Activated naive CD8-positive, alpha-beta T cell treated with anti-CD3 and anti-CD28 coated beads, Interleukin-2, amount 50 U/mL, for 16 hours (primary cell): ENCODE results near the gene GNAT2.

Experiments used
- DNase-seq: peaks from one replicate; pipeline ENCODE4 v3.0.0-alpha.2; 2020; ENCODE audit warnings: low read depth, low spot score

The GNAT2 gene

DNA sequence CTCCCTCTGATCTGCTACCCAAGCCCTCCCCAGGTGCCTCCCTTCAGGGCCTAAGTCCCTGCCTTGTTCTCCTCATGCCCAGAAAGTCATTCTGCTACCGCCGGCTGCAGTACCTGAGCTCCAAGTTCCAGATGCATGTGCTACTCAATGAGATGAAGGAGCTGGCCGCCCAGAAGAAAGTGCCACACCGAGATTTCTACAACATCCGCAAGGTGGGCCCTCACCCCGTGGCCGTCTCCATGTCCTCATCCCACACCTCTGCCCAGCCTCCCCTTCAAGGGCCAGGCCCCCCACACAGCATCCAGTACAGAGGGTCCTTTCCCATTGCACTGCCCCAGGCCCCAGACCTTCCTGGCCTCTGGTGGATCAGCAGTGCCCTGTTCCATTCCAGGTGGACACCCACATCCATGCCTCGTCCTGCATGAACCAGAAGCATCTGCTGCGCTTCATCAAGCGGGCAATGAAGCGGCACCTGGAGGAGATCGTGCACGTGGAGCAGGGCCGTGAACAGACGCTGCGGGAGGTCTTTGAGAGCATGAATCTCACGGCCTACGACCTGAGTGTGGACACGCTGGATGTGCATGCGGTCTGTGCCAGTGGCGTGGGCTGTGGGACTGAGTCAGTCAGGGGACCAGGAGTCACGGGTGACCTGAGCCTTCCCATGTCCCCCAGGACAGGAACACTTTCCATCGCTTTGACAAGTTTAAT, 8.4 kb upstream of the GNAT2 start:
- DNase-seq, result no peak

DNA sequence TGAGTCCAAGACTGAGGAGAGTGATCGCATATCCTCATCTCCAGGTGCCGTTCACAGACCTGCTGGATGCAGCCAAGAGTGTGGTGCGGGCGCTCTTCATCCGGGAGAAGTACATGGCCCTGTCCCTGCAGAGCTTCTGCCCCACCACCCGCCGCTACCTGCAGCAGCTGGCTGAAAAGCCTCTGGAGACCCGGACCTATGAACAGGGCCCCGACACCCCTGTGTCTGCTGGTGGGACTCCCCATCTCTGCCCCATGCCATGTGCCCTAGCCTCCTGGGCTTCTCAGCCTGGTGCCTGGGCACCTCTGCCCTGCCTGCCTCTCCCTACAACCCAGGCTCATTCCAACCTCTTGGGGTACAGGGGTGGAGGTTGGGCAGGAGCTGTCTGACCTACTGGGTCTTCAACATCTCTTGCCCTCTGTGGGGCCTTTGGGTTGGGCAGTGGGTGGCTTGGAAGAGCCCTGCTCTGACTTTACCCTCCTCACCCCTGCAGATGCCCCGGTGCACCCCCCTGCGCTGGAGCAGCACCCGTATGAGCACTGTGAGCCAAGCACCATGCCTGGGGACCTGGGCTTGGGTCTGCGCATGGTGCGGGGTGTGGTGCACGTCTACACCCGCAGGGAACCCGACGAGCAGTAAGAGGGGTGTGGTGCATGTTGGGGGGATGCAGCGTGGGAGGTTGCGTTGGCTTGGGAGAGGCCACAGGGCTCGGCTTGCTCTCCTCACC, 7.4 kb upstream of the GNAT2 start:
- no peak for DNase-seq

DNA sequence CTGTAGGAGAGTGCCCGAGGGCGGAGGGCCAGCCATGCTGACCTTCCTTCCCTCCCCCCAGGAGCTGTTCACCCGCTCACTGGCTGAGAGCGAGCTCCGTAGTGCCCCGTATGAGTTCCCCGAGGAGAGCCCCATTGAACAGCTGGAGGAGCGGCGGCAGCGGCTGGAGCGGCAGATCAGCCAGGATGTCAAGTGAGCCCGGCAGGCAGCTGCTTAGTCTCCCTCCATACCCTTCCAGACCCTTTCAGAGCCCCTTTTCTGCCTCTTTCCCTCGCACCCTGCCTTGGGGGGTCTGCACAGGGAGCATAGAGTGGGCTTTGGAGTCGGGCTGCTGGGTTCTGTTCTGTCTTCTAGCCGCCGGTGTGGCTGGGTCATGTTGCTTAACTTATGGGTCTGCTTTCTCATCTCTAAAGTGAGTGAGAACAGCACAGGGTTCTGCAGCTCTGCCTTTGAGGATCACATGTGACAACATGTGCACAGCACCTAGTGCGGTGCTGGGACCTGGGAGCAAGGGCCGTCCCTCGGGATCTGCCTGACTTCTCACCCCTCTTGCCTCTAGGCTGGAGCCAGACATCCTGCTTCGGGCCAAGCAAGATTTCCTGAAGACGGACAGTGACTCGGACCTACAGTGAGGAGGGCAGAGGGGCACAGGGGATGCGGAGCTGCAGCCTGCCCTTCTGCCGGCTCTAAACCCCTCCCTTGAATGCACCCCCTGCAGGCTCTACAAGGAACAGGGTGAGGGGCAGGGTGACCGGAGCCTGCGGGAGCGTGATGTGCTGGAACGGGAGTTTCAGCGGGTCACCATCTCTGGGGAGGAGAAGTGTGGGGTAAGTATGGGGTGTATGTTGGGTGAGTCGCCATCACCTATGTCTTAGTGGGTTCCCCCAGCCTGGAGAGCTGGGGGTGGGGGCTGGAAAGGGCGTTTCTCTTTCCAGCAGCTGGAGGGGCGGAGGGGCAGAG, 6.5 kb upstream of the GNAT2 start:
- DNase-seq, result no peak

DNA sequence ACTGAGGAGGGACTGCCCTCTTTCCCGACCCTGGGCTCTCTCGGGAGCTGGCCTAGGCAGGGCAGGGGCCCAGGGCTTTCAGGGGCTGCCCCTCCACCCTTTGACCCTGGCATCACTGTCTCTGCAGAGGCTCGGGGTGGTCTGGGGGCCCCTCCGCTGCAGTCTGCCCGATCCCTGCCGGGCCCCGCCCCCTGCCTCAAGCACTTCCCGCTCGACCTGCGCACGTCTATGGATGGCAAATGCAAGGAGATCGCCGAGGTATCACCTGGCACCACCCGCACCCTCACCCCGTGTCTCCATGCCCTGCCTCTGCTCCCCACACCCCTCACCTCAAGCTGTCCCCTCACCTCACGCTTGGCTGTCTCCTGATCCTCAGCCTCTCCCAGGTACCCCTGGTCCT, 5.8 kb upstream of the GNAT2 start:
- no peak for DNase-seq

DNA sequence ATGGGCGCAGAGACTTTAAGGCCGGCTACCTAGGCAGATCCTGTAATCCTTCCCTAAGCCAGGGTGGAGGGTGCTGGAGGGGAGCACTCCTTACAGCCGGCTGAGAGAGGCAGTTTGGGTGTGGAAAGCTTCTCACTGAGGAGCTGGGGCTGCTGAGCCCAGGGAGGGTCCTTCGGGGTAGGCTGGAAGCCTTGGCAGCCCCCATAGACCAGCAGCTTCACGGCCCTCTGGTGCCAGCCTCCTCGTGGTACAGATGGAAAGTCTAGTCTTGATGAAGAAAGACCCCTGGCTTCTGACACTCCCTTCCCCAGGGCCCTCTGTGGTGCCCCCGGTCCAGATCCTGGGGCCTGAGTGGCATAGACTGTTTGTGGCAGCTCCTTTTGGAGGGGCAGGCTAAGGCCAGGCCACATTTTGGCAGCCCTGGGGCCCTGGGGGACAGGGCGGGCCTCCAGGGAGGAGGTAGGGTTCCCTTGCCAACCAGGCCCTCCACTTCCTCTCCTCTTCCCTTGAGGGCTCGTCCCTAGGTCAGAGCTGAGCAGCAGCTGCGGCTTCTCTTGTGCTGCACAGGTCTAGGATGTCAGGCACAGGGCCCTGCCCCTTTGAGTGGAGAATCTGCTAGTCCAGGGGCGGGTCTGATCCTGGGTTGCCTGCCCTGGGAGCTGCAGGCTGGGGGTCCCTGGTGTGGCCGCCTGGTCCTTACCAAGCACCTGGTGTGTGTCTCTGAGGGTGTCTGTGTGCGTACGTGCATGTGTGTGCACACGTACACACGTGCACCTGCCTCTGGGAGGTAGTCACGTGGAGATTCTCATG, 5.0 kb upstream of the GNAT2 start:
- no peak for DNase-seq

DNA sequence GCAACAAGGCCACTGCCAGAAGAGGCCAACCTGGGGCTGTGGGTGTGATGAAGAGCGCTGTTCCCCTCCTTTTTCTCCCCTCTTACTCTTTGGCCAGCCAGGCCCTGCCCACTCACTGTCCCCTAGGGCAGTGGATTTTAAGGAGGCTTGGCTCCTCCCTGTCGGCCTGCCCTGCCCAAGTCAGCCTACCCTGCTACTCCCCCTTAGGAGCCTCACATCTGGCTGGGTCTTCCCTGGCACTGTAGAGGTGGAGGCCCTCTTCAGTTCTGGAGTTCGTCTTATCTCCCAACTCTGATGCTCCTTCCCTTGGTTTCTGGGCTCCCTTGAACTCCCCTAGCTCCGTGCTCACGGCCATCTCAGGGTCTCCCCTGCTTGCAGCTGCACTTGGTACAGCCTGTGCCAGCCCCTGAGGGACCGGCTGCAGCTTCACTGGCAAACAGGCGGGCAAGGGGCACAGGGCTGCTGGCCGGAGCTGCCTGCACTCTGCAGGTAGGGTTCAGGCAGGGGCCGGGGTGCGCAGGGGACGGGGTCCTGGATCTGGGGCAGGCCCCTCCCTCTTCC, 4.3 kb upstream of the GNAT2 start:
- DNase-seq, result no peak

DNA sequence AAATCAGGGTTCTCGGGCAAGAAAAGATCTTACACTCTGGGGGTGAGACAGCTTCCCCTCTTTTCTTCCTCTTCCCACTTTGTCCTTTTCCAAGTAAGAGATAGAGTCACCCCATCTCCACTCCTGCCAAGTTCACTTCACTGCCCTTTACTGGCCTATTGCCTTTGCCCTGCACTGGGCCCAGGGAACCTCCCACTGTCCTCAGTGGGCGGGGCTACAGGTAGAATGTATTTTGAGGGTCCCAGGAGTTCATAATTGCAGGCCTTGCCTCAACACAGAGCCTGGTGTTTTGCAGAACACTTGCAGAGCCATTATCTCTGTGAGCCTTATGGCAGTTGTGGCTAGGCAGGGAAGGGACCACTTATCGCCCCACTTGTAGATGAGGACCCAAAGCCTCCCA, 3.5 kb upstream of the GNAT2 start:
- no peak for DNase-seq

DNA sequence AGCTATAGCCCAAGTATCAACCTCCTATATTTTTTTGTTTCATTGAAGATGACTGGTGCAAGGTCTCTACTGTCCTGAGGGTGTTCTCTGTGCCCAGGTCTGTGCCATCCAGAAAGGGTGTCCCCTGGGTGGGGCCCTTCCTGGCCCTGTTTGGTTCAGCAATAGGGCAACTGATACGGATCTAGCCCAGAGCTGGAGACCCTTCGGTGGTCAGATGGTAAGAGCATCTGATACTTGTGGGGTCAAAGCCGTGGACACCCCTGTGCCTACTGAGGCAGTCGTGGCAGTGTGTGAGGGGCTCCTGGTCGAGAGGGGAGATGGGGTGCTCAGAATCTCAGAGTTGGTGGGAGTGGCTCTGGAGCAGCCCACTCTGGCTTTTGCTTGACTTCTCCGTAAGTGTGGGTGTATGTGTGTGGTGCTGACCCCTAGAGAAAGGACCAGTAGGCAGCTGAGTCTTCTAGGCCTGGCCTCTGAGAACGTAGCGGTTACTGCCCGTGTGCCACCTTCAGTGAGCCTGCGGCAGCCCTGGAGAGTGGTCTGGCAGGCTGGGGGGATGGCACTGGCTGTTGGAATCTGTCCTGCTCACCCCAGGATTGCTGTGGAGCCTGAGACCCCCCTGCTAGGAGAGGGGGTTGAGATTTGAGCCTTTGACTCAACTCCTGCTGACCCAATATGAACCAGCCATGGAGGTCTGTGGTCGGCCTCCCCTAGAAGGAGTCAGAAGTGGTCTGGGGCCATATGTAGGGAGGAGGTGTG, 2.9 kb upstream of the GNAT2 start:
- DNase-seq, result no peak

DNA sequence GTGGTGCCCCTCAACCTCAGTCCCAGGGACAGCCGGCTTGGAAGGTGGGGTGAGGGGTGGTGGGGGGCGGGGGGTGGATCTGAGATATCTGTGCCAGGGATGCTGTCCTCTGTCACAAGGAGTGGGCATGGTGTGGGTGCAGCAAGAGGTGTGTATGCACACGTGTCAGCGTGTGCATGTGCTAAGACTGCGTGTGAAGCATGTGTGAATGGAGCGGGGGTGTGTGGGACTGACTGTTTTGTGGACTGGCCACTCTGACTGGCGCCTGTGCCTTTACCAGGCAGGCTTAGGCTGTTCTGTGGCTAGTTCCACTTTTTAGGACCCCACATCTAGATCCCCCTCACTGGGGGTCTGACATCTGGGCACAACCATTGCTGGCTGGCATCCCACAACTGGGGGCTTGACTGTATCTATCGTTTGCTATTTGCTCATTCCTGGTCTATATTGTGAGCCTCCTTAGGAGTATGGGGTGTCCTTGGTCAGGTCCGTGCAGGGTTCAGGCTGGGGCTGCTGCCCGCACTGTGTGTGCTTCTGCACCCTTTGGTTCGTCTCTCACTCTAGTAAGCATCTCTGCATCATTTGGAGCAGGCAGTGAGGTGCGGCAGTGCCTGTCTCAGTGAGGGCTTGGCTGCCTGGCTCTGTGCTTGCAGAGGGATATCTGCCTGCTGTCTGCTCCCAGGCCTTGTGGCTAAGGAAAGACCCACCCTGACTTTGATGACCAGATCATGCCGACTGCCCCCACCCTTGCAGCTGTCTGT, 2.1 kb upstream of the GNAT2 start:
- DNase-seq, result no peak

DNA sequence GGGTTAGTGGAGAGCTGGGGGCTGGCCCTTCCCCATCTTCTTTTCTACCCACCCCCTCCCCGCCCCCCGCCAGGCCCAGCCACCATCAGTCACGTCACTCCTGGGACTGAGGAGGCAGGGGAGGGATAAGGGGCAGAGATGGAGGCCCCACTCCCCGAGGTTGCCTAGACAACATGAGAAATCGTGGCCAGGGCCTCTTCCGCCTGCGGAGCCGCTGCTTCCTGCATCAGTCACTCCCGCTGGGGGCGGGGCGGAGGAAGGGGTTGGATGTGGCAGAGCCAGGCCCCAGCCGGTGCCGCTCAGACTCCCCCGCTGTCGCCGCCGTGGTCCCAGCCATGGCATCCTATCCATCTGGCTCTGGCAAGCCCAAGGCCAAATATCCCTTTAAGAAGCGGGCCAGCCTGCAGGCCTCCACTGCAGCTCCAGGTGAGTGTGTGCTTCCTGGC, 1.4 kb upstream of the GNAT2 start:
- peak; percentile 94 for DNase-seq

DNA sequence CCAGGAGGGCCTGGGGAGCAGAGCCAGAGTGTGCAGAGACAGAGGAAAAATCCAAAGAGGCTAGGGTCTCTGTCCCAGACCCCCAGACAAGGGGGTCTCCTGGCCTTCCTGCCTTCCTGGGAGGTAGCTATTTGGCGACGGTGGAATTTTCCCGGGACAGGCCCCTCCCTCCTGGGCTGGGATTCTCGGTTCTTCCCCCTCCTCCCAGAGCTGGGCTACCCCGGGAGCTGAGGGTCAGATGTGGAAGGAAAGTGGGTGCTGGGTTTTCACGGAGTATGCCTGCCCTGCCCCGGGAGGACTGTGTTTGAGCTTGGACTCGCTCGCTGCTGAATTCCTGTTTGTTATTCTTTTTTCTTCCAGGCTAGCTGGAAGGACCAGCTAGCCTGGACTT, 980 bp upstream of the GNAT2 start:
- no peak for DNase-seq

DNA sequence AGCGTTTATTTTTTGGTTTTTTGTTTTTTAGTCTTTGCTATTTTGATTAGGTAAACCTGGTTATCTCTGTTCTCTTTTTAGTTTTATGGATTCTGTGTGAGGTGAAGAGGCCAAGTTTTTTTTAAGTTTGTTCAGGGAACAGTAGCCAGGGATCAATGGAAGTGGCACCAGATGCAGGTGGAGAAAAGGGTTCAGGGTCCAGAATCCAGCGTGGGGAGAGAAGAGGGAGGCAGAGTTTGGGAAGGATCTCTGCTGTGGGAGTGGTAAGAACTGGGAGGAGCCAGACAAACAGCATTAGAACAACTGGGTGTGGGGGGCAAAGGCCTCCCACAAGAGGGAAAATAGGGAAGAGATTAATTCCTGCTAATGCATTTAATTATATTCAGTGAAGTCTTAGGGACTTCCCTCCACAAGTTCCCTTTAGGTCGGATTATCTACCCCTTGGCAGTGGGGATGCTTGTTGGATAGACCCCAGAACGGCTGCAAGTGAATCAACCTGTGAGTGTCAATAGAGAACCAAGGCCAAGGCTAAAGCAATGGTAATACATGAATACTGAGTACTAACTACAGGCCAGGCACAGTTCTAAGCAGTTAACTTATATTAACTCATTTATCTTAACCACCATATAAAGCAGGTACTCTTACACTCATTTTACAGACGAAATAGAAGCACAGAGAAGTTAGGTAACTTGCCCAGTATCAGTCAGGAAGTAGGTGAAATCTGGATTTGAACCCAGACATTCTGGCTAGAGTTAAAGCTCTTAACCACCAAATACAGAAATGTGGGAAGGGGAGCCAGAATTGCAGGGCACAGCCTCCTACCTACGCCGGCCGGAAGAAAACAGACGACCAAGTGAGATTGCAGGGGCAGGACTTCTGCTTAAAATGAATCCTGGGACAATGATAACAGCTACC, 498 bp downstream of the GNAT2 start:
- DNase-seq, result no peak

DNA sequence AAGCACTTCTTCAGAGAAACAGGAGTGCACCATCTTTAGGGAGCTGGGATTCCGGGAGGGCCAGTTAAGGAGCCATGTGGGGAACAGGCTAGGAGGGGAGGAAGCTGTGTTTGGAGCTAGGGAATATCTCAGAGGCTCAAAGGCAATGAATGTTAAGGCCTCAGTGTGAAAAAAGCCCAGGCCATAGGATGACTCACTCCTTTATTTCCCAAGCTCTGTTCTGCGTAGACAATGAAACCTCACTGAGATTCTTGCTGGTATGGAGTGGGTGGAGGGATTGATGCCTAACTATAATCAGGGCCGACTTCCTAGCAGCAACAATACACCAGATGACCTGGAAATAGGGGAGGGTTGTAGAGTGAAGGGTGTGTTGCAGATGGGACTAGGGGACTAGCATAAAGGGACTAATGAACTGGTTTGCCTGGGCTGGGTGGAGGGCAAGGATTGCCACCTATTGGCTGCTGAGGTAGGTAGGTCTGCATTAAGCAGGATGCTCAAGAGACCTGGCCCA, 2.1 kb downstream of the GNAT2 start:
- no peak for DNase-seq

DNA sequence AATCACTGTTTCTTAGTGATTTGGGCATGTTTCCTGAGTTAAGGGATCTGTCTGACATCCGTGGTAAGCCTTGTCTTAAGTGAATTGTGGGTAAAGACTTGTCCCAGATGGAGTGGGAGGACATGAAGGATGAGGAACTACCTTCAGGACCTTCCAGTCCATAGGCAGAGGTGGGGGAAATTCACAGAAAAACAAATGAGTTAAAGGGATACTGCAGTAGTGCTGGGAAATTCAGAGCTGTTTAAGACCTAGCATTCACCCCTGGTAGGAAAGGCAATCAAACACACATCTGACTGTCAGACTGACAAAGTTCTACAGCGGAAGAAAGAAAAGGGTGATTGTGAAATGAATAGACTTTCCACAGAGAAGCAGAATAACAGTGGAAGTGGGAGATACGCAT, 3.0 kb downstream of the GNAT2 start:
- no peak for DNase-seq

DNA sequence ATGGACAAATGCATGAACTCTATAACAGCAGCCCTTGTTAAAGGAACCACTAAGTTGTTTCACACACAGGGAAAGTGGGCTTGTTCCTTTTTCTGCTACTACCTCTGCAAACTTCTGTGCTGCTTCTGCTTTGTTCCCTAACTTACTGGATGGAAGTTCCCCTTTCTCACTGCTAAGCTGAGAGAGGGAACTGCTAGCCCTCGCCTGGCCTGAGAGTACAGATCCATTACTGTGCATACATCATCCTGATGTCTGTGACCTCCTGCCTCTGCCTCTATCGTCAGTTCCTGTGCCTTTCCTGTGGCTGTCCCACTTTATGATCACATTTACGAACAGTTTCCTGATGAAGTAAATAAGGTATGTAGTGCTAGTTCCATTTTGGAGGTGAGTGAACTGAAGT, 3.5 kb downstream of the GNAT2 start:
- no peak for DNase-seq

DNA sequence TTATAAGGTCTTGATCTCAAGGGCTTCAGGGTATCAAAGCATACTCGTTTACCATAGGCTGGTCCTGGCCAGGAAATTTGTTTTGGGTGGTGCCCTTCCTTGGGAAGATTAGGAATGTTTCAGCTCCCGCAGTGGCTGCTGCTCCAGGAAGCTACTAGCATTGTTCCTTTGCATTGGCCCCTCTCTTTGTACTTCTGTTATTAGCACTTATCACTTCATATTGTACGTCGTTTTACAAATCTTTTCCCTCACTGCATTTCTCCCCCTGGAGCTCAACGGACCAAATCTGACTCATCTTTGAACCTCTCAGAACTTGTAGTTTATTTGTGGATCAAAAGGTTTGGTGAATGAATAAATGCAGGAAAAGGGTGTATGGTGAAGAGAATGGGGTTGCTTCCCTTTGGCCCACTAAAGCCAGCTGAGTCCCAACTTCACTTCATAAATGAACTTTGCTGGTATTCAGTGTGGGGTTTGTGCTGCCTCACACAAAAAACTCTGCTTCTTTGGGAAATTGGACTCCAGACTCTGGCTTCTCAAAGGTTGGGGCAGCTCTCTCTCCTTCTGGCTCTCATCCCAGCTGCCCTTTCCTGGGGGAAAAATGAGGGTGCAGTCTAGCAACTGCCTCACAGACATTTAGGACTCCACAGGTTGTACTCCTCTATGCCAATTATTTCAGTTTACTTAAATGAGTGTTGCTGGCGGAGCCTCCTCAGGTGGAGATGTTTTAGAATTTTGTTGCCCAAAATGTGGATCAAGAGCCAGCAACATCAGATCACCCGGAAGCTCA, 5.9 kb downstream of the GNAT2 start:
- DNase-seq, result no peak

DNA sequence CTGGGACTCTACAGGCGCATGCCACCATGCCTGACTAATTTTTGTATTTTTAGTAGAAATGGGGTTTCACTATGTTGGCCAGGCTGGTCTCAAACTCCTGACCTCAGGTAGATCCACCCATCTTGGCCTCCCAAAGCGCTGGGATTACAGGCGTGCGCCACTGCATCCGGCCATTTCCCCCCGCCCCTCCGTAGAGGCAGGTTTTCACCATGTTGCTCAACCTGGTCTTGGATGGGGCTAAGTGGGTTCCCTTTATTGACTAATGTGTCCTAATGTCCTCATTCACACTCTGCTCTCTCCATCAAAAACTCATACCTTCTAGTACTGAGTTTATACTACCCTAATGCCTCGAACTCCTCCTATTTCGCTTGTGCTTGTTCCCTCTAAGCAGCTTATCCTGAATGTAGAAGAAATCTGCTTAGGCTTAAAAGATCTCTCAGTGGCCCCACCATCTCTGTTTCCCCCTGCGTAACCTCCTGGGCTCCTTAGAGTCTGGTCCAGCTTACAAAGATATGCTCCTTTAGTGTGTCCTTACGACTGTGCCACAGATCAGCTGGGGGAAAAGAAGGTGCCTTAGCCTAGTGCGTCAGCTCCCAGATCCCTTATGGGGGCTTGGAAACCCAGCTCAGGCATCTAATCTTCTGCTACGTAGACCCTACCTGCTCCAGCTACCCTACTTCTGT, 8.0 kb downstream of the GNAT2 start:
- no peak for DNase-seq
